SH-SY5Y (cell line): ENCODE results near the gene RBM42.

ENCODE experiments used
- GATA2 ChIP-seq: IDR thresholded peaks from 2 replicates; pipeline ENCODE4 v1.6.1; 2011; ENCODE audit warnings: mild to moderate bottlenecking, low read depth, low read length
- GATA3 ChIP-seq: IDR thresholded peaks from 2 replicates; pipeline ENCODE4 v1.6.1; 2011; ENCODE audit warnings: low read depth, mild to moderate bottlenecking, low read length, moderate library complexity

GRCh38 chr19:35656700-35657099 lies 27.9 kb downstream of the RBM42 start:
- TF ChIP-seq GATA3 (no peak), GATA2 (no peak)
